HG02885 (cell line): ENCODE measurements around the gene MYL10.
"Not testable (repeated sequence)": the region's sequence is repeated elsewhere in the genome, so short reads cannot be mapped to it uniquely, and the experiment has no call there.

Experiments used
- ATAC-seq: cut with Tn5 transposase; IDR thresholded peaks from one replicate; pipeline ENCODE4 v1.9.1; 2021; ENCODE audit warnings: mild to moderate bottlenecking; ENCODE audit not compliant: unreplicated experiment, poor library complexity

Gene MYL10

DNA sequence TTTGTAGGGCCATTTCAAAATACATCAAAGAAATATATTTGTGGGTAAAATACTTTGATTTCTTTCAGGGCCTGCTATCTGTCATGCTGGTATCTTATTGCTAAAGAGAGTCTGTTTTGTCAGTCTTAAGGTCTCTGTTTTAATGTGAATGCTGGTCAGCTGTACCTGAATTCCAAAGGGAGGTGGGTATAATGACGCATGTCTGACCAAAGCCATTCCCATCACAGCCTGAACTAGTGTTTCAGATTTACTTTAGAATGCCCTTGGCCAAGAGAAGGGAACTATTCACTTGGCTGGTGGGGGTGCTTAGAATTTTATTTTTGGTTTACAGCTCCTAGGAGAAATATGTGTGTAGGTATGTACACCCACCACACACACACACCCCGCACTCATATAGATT lies 30.6 kb upstream of the MYL10 start:
- no peak for ATAC-seq

GRCh38 chr7:101657171-101657570 lies 28.1 kb upstream of the MYL10 start:
- no peak for ATAC-seq

DNA sequence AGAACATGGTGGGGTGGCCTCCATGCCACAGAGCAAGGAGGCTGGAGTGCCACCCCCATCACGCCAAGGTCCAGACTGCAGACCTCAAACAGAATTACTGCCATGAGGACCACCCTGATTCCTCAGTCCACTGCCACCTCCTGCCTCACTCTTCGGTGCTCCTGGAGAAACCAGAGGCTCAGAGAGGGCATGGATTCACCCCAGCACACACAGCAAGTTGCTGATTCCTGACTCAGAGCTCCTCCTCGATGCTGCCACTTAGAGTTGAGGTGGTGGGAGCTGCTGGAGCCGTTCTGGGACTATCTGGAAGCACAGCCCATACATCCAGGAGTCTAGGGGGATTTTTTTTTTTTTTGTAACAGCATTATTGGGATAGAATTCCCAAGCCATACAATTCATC lies 22.0 kb upstream of the MYL10 start:
- no peak for ATAC-seq

DNA sequence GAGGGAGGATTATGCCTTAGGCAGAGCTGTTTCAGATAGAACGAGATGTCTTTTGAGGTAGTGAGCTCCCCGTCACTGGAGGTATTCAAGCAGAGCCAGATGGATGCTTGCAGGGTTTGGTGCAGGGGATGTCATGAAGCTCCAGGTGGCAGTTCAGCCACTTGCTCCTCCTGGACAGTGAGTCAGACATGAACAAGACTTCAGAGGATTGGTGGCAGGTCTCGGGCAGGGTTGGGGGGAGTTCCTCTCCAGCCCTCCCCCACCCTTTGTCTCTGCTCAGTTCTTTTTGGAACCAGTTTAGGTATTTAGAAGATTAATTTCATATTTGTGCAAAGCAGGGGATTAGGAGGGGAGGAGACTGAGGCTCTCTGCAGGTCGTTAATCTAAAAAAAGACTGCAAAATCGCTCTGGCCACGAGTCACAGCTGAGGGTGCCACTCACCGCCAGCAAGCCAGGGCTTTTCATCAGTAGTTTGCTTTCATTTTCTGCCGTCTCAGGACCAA lies 21.5 kb upstream of the MYL10 start:
- ATAC-seq = no peak

DNA sequence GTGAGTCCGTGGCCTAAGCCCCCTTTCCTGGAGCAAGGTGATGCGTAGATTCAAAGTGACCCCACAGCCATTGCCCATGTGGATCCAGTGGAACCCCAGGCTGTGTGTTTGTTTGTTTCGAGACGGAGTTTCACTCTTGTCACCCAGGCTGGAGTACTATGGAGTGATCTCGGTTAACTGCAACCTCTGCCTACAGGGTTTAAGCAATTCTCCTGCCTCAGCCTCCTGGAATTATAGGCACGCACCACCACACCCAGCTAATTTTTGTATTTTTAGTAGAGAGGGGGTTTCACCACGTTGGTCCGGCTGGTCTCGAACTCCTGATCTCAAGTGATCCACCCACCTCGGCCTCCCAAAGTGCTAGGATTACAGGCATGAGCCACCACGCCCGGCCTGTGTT lies 18.8 kb upstream of the MYL10 start:
- not testable (repeated sequence) for ATAC-seq

GRCh38 chr7:101645951-101646350 lies 16.9 kb upstream of the MYL10 start:
- ATAC-seq = no peak

- ATAC-seq = no peak
These were observed 15.8 kb upstream of the MYL10 start for GRCh38 chr7:101644879-101645278.

DNA sequence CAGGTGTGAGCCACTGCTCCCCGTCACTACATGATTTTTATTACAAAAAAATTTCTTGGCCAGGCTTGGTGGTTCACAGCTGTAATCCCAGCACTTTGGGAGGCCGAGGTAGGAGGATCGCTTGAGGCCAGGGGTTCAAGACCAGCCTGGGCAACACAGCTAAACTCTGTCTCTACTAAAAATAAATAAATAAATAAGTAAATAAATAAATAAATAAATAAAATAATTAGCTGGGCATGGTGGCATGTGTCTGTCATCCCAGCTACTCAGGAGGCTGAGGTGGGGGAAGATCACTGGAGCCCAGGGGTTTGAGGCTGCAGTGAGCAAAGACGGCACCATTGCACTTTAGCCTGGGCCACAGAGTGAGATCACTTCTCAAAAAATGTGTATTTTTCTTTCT lies 10.0 kb upstream of the MYL10 start:
- not testable (repeated sequence) for ATAC-seq

DNA sequence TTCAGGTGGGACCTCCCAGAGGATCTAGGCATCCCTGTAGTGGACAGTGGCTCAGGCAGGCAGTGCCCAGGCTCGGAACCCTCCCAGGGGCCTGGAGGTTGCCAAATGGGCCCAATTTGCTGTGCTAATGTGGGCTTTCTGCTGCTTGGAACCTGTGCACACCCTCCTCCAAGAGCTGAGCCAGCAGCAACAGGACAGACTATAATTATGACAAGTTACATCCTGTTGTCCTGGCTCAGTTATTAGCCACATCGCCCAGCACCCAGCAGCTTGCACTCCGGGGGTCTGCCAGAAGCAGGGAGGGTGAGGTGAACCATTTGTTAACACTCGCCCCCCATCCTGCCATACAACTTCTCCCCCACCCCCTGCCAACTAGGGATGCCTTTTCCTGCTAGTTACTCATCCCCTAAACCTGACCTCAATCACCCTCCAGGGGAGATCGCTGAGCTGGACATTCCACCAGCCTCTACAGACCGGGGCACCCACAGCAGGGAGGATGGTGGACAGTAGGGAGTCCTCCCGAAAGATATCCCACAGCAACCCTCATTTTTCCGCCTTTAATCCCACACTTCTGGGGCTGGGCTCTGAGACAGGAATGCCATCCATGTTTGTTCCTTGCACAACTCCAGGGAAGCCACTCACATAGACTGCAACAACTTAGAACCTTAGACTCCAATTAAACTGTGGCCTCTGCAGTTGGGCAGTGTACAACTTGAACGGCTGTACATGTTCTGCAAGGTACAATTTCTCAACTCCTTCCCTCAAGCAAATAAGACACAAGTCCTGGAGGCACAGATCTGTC lies 7.9 kb upstream of the MYL10 start:
- ATAC-seq = no peak

DNA sequence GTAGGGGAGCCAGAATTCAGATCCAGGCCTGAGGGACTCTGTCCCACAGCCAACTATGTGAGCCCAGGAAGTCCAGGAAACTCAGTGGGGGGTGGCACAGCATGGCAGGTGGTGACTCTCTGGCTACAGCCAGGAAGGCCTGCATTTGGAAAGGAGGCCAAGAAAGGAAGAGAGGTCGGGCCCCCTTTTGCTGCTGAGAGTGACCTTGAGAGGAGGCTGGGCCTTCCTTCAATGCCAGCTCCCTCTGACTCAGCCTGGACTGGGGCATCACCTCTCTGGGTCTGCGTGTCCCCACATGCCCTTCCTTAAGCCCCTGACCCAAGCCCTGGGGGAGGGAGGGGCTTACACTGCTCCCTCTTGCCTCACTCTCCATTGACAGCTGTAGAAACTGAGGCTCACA lies 6.4 kb upstream of the MYL10 start:
- ATAC-seq = no peak

GRCh38 chr7:101634196-101634717 lies 5.2 kb upstream of the MYL10 start:
- ATAC-seq = no peak

DNA sequence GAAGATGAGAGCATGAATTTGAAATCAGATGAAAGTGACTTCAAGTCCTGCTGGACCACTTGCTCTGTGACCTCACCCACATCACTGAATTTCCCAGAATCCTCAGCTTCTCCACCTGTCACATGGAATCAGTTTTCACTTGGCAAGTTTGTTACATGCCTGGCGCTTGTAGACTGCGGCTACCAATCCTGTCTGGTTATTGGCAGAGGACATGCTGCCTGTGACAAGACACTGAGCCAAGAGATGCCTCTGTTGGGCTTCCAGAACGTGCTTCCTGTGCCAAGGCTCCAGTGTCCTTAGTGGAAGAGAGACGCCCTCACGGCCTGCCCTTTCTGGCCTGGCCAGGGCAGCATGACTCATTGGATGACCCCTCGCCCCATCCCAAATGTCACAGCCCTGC lies 4.4 kb upstream of the MYL10 start:
- no peak for ATAC-seq

DNA sequence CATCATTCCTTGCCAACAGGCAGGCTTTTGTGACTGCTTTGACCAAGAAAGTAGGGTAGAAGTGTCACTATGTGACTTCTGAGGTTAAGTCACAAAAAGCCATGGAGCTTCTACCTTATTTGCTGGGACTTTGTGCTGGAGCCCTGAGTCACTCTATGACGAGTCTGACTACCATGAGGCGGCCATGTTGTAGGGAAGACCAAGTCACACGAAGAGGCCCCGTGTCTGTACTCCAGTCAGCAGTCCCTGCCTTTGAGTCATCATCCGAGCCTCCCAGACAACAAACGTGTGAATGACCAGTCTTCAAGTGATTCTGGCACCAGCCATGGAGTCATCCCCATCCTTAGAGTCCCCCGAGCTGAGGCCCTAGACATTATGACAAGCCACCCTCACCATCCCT lies 3.5 kb upstream of the MYL10 start:
- ATAC-seq = no peak

GRCh38 chr7:101631224-101631714 lies 2.2 kb upstream of the MYL10 start:
- ATAC-seq = no peak

GRCh38 chr7:101630591-101630990 lies 1.5 kb upstream of the MYL10 start:
- no peak for ATAC-seq

DNA sequence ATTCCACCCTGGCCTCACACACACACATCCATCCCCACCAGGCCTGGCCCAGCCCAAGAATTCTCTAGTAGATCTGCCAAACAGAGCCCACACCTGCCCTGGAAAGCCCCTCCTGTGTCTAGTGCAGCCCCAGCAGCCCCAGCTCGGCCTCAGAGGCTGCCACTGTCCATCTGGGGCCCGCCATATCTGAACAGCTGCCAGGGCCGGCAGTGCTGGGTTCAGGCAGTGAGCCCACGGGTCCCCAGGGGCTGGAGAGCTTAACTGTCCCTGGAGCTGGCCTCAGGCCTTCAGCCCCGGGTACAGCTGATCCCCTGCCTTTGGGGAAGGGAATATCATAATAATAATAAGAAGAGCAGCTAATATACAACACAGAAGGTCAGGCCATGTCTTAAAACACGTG lies 574 bp downstream of the MYL10 start:
- ATAC-seq = no peak

DNA sequence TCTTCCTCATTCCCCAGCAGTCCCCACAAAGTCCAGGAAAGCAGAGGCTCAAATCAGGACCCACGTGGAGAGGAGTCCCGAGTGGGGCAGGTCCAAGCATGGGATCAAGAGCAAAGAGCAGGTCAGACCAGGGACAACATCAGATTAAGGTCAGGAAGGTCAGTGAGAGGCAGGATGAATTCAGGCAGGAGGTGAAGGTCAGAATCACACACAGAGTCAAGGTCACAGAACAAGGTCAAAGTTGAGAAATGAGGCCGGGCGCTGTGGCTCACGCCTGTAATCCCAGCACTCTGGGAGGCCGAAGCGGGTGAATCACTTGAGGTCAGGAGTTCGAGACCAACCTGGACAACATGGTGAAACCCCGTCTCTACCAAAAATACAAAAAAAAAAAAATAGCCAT lies 2.3 kb downstream of the MYL10 start:
- ATAC-seq = no peak

- no peak for ATAC-seq
These were observed 2.9 kb downstream of the MYL10 start for GRCh38 chr7:101626069-101626671.

DNA sequence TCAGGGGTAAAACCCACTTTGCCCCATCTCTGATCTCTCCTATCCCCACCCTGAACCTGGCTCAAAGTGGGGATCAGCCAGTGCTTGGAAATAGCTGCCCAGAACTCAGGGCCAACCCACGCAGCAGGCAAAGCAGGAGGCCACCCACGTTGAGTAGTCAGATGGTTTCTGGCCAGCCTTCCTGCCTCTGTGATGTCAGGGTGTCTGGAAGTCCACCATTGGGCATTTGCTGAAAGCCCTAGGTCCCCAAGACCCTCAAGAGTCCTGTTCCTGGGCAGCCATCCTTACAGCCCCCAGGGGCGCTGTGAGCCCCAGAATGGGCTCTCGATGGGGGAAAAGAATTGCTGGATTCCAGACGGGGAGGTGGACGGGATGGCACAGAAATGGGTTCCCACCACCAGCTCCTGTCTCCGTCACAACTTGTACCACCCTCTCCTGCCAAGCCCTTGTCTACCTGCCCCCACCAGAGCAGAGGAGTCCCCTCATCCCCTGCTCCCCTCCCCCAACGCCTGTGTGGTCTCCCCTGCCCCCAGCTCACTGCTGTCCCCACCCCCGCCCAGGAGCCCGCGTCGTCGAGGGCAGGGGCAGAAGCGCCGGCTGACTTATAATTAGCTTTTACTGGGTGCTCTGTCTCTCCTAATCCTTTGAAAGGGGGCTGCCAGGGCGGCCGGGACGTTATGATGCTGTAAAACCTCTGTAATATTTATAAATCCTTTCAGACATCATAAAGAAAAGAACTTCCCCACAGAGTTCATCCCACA lies 3.9 kb downstream of the MYL10 start:
- no peak for ATAC-seq

GRCh38 chr7:101624246-101625001 lies 4.7 kb downstream of the MYL10 start:
- ATAC-seq = no peak
